G401 (cell line): Measurements from ENCODE around the gene MICOS13. TPM values are rescaled to one million over a fixed set of nuclear protein-coding genes. Genes with fewer than 3 reads are reported as not detected.
"Not testable (repeated sequence)": the region's sequence is repeated elsewhere in the genome, so short reads cannot be mapped to it uniquely, and the experiment has no call there.

Experiments used
- DNase-seq: peaks from one replicate; pipeline ENCODE4 v3.0.0-alpha.2; 2015; ENCODE audit warnings: low spot score
- in situ Hi-C: cut with HindIII; loops from 2 replicates; pipeline ENCODE4 v1.10.0; 2016; ENCODE audit warnings: low sequenced_read_pairs, mixed read lengths
- total RNA-seq: library from RNA; depleted of rRNA; stranded (reverse); fragments of >200 nt; shearing (Covaris generic); gene quantifications from 2 replicates; pipeline ENCODE4 v1.2.3, GENCODE V29; 2014

The MICOS13 gene
- total RNA-seq, 1 experiment from 2014 or later, result 36.5 TPM

- in situ Hi-C loops, result no loop called here
- no peak for DNase-seq
Measured at GRCh38 chr19:5703819-5704818, 23.8 kb upstream of the MICOS13 start.

DNA sequence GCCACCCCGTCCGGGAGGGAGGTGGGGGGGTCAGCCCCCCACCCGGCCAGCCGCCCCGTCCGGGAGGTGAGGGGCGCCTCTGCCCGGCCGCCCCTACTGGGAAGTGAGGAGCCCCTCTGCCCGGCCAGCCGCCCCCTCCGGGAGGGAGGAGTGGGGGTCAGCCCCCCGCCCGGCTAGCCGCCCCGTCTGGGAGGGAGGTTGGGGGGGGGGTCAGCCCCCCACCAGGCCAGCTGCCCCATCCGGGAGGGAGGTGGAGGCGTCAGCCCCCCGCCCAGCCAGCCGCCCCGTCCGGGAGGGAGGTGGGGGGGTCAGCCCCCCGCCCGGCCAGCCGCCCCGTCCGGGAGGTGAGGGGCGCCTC lies 21.7 kb upstream of the MICOS13 start:
- DNase-seq, in situ Hi-C loops: not testable (repeated sequence)

DNA sequence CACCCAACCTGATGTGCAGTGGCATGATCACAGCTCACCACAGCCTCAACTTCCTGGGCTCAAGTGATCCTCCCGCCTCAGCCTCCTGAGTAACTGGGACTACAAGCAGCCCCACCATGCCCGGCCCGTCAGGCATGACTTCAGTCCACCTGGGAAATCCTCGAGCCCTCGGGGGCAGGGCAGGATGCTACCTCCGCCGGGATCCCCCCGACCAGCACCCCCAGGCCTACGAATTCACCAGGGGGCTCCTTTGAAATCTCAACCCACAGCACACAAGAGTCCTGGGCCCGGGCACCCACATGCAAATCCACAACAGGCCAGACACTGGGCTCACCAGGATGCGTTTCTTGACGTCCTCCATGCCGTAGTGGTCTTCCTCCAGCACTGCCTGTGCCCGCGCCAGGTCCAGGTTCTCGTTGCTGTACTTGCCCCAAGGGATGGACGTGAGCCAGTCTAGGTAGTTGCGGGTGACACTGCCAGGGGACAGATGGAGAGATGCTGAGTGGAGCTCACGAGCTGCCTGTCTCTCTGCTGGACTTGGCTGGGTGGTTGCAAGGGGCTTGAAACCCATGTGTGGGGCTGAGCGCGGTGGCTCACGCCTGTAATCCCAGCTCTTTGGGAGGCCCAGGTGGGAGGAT lies 20.3 kb upstream of the MICOS13 start:
- in situ Hi-C loops, result no loop called here
- peak; percentile 44 for DNase-seq

- in situ Hi-C loops, result no loop called here
- DNase-seq, result no peak
Measured at GRCh38 chr19:5698635-5699422, 18.5 kb upstream of the MICOS13 start.

GRCh38 chr19:5697890-5698634 lies 17.7 kb upstream of the MICOS13 start:
- no peak for DNase-seq
- in situ Hi-C loops, result no loop called here

DNA sequence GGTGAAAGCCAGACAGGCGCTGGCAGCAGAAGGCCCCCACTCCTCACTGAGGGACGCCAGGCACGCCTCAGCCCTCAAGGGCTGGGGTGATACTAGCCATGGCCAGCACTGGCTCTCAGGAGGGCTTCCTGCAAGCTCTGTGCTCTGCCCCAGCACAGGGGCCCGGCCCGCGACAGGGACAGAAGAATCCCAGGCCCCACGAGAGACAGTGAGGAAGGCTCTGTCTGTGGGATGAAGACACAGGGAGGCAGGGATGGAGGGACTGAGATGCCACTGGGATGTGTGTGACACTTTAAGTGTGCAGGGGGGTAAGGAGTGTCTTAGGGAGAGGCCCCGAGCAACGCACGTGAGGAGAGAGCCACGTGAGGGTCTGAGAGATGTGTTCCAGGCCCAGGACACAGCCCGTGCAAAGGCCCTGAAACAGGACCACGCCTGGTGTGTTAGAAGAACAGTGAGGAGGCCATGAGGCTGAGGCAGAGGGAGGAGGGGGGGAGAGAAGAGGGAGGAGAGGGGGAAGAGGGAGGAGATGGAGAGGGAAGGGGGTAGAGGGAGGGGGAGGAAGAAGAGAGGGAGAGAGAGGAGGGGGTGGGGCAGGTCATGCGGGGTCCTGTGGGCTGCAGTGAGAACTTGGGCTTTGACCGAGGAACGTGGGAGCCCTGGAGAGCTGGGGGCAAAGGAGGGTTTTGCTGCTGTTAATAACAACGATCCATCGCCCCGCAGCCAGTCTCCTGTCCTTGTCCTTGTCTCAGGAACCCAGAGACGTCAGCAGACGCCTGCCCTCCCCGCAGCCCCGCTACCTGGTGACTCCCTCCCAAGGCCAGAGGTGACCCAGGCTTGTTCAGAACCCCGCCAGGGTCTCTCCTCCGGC lies 16.9 kb upstream of the MICOS13 start:
- no peak for DNase-seq
- in situ Hi-C loops, result no loop called here

GRCh38 chr19:5696196-5697021 lies 16.1 kb upstream of the MICOS13 start:
- no peak for DNase-seq
- in situ Hi-C loops, result no loop called here

DNA sequence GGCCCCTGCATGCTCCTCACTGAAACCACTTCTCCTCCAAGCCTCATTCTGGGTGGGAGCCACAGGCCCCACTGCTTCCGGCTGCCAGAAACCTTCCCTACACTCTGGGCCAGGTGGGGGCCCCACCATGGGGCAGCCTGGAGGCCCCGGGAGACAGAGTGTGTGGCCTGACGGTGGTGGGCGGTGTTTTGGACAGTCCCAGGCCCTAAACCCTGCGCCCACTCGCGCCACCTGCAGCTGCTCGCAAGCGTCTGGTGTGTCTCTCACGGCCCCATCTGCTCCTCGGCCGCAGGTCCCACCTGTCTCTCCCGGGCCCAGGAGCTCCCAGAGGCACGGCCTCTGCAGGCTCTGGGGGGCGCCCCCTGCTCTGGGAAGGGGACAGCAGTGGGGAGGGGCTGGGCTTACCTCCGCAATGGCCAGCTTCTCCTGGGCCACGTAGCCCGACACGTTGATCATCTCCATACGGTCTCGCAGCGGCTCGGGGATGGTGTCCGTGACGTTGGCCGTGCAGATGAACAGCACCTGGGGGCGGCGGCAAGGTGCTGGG lies 15.4 kb upstream of the MICOS13 start:
- in situ Hi-C loops, result no loop called here
- DNase-seq, result no peak

DNA sequence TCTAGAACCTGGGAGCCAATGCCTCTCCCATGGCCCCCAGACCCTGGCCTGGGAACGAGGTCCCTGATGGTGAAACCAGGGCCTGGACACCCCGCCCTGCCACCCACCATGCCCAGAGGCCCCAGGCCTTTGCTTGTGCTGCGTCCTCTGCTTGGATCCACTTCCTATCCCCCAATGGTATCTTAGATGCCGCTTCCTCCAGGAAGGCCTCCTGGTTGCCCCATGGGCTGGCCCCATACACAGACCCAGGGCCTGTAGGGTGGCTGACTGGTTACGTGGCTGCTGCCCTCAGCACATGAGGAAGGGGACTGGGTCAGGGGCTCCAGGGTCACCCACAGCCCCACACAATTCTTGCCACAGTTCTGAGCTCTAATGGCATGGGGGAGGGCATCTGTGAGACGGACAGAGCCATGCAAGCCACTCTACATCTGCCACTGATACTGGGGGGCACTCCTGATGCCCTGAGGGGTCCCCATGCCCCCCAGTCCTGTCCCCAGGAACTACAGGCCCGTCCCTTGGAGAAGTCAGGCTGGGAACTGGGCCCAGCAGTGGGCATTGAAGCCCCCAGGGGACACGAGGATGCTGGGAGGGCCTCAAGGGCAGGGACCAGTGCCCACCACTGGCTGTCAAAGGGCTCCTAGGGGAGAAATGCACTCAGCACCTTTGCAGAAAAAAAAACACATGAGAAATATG lies 14.8 kb upstream of the MICOS13 start:
- no peak for DNase-seq
- in situ Hi-C loops, result no loop called here

- in situ Hi-C loops, result no loop called here
- DNase-seq, result no peak
Measured at GRCh38 chr19:5694167-5694955, 14.0 kb upstream of the MICOS13 start.

DNA sequence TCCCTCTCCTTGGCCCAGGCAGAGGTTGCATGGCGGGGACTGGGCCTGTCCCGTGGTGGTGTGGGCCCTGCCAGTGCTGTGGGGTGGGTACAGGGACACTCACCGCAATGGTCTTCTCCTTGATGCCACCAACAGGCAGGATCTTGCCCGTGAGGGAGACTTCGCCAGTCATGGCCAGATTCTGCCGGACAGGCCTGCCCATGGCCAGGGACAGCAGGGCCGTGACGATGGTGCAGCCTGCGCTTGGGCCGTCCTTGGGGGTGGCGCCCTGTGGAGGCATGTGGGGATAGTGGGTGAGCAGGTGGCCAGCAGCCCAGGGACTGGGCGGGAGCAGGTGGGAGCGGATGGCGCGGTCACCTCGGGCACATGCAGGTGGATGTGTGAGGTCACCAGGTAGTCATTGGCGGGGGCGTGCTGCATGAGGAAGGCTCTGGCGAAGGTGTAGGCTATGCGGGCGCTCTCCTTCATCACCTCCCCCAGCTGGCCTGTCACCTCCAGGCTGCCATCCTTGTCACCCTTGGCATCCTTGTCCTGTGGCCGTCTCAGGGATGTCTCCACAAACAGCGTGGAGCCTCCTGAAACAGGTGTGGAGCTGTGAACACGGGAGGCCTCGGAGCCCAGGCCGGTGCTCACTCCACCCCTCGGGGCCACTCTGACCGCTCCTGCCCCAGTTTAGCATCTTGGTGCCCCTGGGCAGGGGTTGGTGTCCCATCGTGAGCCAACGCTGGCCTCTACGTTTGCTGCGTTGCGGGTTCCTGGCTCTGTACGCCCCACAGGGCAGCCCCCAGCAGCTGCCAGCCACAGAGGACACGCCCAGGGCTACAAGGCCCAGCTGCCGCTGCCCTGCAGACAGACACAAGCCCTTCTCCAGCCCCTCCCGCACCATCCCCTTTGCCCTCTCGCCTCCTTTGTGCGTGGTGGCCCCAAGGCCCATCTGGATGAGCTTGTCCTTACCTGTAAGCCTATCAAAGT lies 13.2 kb upstream of the MICOS13 start:
- DNase-seq, result no peak
- in situ Hi-C loops, result no loop called here

GRCh38 chr19:5692723-5693194 lies 12.4 kb upstream of the MICOS13 start:
- no peak for DNase-seq
- in situ Hi-C loops, result no loop called here

- in situ Hi-C loops, result no loop called here
- peak; percentile 46 for DNase-seq
Measured at GRCh38 chr19:5691822-5692722, 11.8 kb upstream of the MICOS13 start.
